ENCODE measurements around the gene VGLL4. TPM values are rescaled to one million over a fixed set of nuclear protein-coding genes. Genes with fewer than 3 reads are reported as not detected.

The VGLL4 gene
- total RNA-seq, 1 experiment from 2014 or later, result 42.1 TPM

DNA sequence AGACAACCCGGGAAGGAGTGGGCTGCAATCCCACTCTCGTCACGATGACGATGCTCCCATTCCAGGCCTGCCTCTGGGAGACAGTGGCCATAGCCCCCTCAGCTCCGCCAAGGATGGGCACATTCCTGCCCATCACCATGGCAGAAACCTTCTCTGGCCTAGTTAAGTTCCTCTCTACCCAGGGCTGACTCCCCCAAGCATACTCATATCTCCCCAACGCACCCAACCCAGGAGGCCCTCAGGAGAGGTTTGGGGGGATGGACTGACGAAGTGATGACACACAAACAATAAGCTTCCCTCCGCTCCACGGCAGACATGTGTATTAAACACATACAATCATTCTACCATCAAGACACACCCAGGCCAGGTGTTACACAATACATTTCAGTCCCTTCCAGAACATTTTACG, 60.1 kb downstream of the VGLL4 start:
- H3K56ac ChIP-seq (ENCODE audit: insufficient read length, low read depth, low read length), result no peak overlapping the region
- no peaks in the 10 kb centered on the region for H3K9me3 ChIP-seq (ENCODE audit: control insufficient read depth, low read depth, low read length)
- no peak overlapping the region for H3K4me2 ChIP-seq (ENCODE audit: insufficient read depth, insufficient read length, low read length)
- H2AFZ ChIP-seq (ENCODE audit: low read length), result no peak overlapping the region
- H2BK20ac ChIP-seq (ENCODE audit: low read depth, low read length, poor library complexity, severe bottlenecking), result no peak overlapping the region
- H3K27ac ChIP-seq (ENCODE audit: insufficient read length, low read depth, low read length), result no peak overlapping the region
- Mint-ChIP-seq H3K27me3 (ENCODE audit: low read depth) (no peaks in the 10 kb centered on the region), H3K27ac (peak overlapping the region in 2 of 3 experiments; percentile 7 to 84; a peak in 3 of 7 replicates), H3K9me3 (no peaks in the 10 kb centered on the region), H3K36me3 (ENCODE audit: insufficient read depth in 1 of 3, low read depth in 3 of 3) (peaks cover 7 to 9% (median 8%) of the 10 kb centered on the region in 3 experiments), H3K4me1 (peaks cover 50 to 52% of the 10 kb centered on the region in 2 experiments), H3K4me3 (no peak overlapping the region)
- DNase-seq, result no peak
- TF ChIP-seq, protein P1, sequence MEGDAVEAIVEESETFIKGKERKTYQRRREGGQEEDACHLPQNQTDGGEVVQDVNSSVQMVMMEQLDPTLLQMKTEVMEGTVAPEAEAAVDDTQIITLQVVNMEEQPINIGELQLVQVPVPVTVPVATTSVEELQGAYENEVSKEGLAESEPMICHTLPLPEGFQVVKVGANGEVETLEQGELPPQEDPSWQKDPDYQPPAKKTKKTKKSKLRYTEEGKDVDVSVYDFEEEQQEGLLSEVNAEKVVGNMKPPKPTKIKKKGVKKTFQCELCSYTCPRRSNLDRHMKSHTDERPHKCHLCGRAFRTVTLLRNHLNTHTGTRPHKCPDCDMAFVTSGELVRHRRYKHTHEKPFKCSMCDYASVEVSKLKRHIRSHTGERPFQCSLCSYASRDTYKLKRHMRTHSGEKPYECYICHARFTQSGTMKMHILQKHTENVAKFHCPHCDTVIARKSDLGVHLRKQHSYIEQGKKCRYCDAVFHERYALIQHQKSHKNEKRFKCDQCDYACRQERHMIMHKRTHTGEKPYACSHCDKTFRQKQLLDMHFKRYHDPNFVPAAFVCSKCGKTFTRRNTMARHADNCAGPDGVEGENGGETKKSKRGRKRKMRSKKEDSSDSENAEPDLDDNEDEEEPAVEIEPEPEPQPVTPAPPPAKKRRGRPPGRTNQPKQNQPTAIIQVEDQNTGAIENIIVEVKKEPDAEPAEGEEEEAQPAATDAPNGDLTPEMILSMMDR (conservative IDR thresholded peaks at IDR 0.05), result no peak
- H4K8ac ChIP-seq (replicated peaks; ENCODE audit: insufficient read length, low read depth, low read length), result no peak overlapping the region
- no peak overlapping the region for H2BK5ac ChIP-seq (ENCODE audit: insufficient read length, low read length)
- no peaks in the 10 kb centered on the region for H4K20me1 ChIP-seq (ENCODE audit: control insufficient read depth, insufficient read depth, insufficient read length)
- H2BK120ac ChIP-seq (ENCODE audit: low read depth, low read length, poor library complexity, severe bottlenecking), result no peak overlapping the region
- H3K14ac ChIP-seq (ENCODE audit: insufficient read depth, low read length), result no peak overlapping the region
- peaks cover 29% of the 10 kb centered on the region; the same call in 1 of the 2 replicates for H3K79me2 ChIP-seq (ENCODE audit: insufficient read depth, low read length)
- no peak overlapping the region for H3K18ac ChIP-seq (ENCODE audit: insufficient read length, low read depth, low read length)
- no peak overlapping the region for H3T11ph ChIP-seq (ENCODE audit: low read length)
- WGBS (ENCODE audit: extremely low coverage, insufficient read length, low lambda C conversion rate), result no CpG with 5 or more reads among the region's 10 CpGs
- no peak overlapping the region for H4K5ac ChIP-seq (ENCODE audit: insufficient read length, low read depth, low read length)
- peaks cover 13% of the 10 kb centered on the region for H3K4me1 ChIP-seq (ENCODE audit: insufficient read depth, low read length)
- H3K79me1 ChIP-seq (ENCODE audit: insufficient read depth, low read depth, low read length, poor library complexity, severe bottlenecking), result peaks cover 11% of the 10 kb centered on the region
- H2BK15ac ChIP-seq (ENCODE audit: low read depth, low read length), result no peak overlapping the region
- no peaks in the 10 kb centered on the region for H3K27me3 ChIP-seq (ENCODE audit: insufficient read depth, low read length)
- no peak overlapping the region for H3K23ac ChIP-seq (ENCODE audit: insufficient read length, low read depth, low read length)
- no peak overlapping the region for H3K4ac ChIP-seq (ENCODE audit: low read depth, low read length)
- H3K23me2 ChIP-seq (ENCODE audit: insufficient read length, low read depth, low read length, poor library complexity, severe bottlenecking), result peaks cover 7% of the 10 kb centered on the region
- H2BK12ac ChIP-seq (ENCODE audit: insufficient read length, low read depth, low read length), result no peak overlapping the region
- no peak overlapping the region for H3K9ac ChIP-seq (ENCODE audit: extremely low read depth, insufficient read length, low read length)
- no peak overlapping the region for H4K91ac ChIP-seq (ENCODE audit: insufficient read length, low read depth, low read length)
- H2AK5ac ChIP-seq (ENCODE audit: insufficient read length, low read length), result no peak overlapping the region

Data from H9 (cell line).